Hematopoietic multipotent progenitor cell treated with erythropoietin and hydrocortisone succinate and interleukin-3 and kit ligand, for 17 days (in vitro differentiated cells): ENCODE data around the gene PRR14L.
"Not testable (repeated sequence)": the region's sequence is repeated elsewhere in the genome, so short reads cannot be mapped to it uniquely, and the experiment has no call there.

ENCODE experiments used
- DNase-seq: peaks from one replicate; pipeline ENCODE4 v3.0.0-alpha.2; 2015; ENCODE audit warnings: low spot score

PRR14L gene

DNA sequence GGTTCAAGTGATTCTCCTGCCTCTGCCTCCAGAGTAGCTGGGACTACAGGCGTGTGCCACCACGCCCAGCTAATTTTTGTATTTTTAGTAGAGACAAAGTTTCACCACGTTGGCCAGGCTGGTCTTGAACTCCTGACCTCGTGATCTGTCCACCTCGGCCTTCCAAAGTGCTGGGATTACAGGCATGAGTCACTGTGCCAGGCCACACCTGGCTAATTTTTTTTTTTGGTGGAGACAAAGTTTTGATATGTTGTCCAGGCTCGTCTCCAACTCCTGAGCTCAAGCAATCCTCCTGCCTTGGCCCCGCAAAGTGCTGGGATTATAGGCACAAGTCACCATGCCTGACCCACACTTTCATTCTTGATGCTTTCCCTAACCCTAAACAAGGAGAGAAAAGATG is 9.6 kb downstream of the PRR14L start:
- not testable (repeated sequence) for DNase-seq

DNA sequence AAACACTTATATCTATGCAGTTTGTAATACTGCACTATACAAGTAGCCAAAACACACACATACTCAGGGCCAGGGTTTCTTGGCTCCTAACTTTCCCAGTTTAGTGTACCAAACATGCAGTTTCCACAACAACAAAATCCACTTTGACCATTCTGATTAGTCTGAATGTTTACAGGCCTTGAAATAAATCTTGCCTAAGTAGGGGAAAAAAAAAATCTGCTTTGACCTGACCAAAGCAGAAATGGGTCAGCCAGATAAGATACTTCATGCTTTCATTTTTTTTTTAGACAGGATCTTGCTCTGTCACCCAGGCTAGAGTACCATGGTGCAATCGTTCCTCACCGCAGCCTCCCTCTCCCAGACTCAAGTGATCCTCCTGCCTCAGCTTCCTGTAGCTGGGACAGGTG is 10.1 kb downstream of the PRR14L start:
- DNase-seq: no peak

DNA sequence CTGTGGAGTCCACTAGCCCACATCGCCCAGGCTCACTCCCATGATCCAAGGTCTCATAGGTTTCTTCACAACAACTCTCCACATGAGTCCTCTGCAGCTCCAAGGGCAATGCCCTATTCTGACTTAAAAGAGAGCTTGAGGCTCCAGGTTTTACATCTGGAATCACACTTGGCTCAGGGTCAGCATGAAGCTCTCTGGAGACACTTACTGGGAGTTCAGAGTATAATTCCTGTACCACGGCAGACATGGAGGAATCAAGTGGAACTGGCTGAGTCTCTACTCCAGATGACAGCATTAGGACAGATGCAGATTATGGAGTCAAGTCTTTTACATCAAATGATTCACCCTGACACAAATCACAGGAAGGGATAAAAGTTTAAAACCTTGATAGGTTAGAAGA is 11.4 kb downstream of the PRR14L start:
- DNase-seq: no peak

DNA sequence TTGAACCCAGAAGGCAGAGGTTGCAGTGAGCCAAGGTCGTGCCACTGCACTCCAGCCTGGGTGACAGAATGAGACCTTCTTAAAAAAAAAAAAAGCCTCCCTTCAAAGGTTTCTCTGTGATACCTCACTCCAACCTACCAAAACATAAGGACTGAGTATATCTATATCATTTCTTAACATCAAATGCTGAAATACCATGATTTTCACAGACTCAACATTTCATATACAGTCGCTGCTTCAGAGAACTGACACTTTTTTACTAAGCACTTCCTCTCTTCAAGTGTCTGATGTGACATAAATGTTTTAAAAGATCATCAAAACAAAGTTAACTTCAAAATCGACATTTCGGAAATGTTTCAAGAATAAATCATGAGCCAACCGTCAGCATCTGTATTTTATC is 12.0 kb downstream of the PRR14L start:
- DNase-seq: no peak

DNA sequence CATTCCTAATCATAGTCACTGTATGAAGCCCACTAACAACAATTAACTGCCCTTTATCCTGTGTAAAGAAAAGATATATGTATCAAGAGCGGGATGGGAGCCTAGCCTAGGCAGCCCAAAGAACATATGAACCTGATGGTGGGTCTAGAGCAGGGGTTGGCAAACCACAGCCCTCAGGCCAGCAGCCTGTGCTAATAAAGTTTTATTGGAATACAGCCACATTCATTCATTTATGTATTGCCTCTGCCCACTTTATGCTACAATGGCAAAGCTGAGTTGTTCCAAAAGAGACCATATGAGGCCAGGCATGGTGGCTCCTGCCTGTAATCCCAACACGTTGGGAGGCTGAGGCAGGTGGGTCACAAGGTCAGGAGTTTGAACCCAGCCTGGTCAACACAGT is 13.5 kb downstream of the PRR14L start:
- no peak for DNase-seq

DNA sequence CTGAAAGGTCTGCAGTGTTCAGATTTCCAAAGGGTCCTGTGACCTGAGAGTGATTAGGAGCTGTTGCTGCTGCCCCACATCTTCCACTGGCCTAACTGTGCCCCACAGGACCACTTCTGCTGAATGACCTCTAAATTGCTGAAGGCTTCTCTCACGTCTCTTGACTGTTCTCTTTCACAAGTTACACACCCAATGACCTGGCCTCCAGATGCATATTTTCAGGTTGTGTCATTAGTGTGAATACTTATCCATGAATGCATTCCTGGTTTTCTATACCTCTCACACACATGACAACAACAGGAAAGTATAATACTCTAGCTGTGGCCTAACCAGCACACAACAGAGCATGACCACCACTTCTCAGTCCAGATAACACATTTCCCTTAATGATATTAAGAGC is 15.4 kb downstream of the PRR14L start:
- DNase-seq: no peak

DNA sequence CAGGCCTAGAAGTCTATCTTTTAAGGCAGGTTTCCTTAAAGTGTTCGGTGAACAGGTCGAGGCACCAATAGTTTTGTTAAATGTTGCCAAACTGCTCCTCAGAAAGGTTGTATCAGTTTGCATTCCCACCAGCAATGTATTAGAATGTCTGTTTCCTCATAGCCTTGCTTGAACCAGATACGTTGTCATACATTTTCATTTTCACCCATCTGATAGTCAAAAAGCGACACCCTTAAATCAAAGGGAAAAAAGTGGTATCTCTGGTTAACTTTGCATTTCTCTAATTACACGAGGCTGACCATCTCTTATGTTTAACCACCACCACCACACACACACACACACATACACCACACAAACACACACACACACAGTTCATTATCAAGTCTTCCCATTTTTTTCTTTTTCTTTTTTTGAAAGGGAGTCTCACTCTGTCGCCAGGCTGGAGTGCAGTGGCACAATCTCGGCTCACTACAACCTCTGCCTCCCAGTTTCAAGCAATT is 16.3 kb downstream of the PRR14L start:
- no peak for DNase-seq

DNA sequence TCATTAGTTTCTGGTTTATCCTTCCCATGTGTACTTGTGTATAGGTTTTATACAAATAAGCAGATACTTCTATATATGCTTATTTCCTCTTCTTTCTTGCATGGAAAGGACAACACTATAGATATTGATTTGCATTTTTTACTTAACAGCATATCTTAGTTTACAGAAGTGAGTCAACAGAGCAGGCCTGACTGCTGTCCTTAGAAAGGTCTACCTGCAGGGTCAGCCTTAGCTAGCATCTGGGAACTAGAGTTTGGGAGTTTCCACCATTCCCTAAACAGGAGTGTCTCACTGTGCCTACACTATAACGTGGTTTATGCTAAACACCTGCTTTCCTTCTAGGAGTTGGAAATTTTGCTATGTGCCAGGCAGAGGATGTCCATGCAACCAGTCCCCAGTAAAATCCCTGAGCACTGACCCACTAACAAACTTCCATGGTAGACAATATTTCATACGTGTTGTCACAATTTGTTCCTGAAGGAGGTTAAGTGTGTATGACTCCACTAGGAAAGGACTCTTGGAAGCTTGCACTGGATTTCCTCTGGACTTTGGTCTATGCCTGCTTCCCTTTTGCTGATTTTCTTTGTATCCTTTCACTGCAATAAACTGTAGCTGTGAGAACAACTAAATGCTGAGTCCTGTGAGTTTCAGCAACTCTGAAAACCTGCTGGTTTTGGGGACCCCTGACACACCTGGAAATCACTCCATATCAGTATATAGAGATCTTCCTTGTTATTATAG is 17.7 kb downstream of the PRR14L start:
- no peak for DNase-seq

DNA sequence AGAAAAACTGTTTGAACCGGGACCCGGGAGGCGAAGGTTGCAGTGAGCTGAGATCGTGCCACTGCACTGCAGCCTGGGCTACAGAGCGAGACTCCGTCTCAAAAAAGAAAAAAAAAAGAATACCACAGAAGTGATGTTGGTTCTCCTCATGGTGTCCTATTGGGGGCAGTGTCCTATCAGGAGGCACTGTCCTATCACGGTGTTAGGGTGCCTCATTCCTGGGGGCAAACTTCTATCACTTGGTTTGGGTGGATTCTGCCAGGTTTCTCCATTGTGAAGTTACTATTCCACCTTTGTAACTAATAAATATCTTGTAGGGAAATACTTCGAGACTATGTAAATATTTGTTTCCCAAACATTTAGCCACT is 19.6 kb downstream of the PRR14L start:
- DNase-seq: no peak

DNA sequence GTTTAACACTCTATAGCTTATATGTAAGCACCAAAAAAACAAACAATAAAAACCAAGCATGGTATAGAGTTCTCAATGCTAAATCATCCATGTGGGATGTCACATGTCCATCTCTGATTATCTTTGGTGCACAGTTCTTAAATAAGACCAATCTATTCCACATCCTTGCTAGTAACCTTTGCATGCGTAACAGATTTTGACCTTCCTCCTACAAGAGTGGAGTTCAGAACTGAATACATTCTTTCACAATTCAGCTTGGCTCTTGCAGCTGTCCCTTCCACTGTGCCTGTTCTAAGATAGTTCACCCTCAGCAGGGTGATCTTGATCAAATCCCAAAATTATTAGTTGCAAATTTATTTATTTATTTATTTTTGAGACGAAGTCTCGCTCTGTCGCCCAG is 21.1 kb downstream of the PRR14L start:
- no peak for DNase-seq

DNA sequence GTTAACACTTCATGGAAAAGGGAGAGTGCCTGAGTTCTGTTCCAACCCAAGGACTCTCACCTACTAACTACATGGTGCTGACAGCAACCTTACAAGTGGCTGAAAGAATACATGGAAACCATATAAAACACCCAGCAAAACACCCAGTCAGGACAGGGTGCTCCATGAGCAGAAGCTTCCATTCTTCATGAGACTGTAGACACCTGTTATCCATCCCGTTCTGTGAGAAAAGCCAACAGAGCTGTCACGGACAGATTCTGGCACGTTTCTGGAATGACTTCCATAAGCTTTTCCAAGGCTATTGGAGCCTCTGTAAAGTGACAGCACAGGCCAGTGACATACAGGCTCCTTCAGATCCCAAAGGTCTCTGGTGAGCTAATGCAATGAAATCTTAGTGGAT is 23.2 kb downstream of the PRR14L start:
- no peak for DNase-seq

DNA sequence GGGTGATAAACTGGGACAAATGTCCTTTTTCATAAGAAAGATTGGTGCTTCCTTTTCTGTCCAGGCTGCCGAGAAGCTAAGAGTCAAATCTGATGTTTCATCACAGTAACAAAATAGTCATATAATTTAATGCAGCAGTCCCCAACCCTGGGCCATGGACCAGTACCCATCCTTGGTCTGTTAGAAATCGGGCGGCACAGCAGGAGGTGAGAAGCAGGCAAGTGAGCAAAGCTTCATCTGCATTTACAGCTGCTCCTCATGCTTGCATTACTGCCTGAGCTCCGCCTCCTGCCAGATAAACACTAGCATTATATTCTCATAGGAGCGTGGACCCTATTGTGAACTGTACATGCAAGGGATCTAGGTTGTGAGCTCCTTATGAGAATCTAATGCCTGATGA is 26.2 kb downstream of the PRR14L start:
- no peak for DNase-seq

DNA sequence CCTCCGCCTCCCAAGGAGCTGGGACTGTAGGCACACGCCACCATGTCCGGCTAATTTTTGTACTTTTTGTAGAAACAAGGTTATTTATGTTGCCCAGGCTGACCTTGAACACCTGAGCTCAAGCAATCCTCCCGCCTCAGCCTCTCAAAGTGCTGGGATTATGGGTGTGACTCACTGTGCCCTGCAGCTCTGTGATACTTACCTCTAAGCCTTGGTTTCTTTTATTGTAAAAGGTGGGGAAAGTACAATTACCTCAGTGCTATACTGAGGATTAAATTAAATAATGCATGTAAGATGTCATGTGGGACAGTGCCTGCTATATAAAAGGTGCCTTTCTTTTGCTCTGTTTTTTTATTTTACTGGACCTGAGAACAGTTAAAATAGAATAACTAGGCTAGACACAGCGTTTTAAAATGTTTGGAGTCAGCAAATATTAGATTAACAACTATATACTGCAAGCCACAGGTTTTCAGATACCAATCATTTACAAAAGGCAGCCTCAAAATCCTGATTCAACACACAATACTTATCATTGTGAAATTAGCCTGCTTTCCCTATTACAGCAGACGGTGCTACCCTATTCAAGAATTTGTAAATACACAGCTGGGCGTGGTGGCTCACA is 30.0 kb downstream of the PRR14L start:
- DNase-seq: no peak

DNA sequence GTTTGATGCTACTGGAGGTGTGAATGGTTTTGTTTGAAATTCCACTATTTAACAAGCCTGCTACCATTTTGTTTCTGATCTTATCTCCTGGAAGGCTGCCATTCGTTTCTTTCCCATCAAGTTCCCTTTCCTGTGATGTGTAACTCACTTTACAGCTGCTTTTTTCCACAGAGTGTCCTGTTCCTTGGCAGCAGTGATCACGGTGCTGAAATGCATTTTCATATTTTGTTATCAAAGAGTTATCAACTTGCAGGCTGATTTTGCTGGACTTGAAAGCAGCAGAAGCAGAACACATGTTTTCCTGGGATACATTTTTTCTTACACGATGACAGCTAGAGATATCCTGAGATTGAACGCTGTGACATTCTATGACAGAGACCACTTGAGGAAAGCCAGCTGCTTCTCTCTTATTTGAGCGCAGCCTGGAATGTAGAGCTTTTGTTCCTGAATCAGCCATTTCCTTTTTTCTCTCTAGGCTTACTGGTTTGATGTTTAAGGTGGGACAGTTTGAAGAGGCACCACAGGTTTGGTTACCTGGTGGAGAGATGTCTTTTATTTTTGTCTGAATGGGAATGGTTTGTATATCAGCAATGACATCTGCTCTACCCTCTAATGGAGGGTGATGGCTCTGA is 34.7 kb downstream of the PRR14L start:
- no peak for DNase-seq

DNA sequence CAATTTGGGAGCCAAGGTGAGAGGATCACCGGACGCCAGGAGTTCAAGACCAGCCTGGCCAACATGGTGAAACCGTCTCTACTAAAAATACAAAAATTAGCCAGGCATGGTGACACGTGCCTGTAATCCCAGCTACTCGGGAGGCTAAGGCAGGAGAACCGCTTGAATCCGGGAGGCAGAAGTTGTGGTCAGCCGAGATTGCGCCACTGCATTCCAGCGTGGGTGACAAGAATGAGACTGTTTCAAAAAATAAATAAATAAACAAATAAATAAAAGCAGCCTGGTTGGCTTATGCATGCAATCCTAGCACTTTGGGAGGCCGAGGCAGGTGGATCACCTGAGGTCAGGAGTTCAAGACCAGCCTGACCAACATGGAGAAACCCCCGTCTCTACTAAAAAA is 38.7 kb downstream of the PRR14L start:
- not testable (repeated sequence) for DNase-seq

DNA sequence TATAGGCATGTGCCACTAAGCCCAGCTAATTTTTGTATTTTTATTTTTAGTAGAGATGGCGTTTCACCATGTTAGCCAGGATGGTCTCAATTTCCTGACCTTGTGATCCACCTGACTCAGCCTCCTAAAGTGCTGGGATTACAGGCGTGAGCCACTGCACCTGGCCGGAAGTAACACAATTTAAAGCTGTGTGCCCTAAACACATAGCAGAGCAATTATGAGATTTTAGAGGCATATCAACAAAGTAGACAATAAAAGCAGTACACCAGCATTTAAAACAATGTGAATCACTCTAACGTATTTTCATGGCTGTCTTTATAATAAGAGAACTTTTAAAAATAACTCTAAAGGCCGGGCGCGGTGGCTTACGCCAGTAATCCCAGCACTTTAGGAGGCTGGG is 42.4 kb downstream of the PRR14L start:
- no peak for DNase-seq

DNA sequence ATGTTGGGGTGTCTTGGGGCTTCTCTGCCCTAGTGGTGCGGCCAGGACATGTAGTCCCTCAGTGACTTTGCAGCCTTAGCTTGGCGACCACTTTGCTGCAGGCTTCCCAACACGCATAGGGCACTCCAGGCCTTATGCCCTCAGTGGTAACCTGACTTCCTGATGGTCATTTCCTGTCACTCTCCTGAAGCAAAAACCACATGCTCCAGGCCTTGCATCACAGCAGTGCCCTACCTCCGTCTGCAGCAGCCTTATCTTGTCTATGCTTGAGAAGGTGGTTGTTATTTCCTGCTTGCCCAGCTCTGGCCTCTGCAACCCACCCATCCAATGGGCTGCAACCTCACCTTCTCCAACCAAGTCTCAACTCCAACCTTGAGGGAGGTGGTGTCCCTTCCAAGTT is 54.5 kb downstream of the PRR14L start:
- DNase-seq: no peak

DNA sequence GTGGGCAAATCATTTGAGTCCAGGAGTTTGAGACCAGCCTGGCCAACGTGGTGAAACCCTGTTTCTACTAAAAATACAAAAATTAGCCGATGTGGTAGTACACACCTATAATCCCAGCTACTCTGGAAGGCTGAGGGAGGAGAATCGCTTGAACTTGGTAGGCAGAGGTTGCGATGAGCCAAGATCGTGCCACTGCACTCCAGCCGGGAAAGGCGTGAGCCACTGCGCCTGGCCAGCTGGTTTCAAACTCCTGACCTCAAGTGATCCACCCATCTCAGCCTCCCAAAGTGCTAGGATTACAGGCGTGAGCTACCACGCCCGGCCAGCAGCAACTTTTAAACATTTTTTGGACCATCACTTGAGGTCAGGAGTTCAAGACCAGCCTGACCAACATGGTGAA is 55.9 kb downstream of the PRR14L start:
- not testable (repeated sequence) for DNase-seq

DNA sequence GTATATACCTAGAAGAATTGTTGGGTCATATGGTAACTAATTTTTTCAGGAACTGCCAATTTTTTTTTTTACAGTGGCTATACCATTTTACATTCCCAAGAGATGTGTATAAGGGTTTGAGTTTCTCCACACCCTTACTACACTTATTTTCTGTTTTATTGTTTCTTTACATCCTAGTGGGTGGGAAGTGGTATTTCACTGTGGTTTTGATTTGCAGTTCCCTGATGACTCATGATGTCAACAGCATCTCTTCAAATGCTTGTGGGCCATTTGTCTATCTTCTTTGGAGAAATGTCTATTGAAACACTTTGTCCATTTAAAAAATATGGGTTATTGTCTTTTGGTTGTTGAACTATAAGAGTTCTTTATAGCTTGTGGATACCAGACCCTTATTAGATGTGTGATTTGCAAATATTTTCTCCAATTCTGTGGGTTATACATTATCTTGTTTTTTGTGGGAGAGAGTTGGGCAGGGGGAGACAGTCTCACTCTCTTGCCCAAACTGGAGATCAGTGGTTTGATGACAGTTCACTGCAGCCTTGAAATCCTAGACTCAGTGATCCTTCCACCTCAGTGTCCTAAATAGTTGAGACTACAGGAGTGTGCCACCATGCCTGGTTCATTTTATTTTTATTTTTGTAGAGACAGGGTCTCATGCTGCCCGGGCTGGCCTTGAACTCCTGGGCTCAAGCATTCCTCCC is 57.6 kb downstream of the PRR14L start:
- DNase-seq: no peak

DNA sequence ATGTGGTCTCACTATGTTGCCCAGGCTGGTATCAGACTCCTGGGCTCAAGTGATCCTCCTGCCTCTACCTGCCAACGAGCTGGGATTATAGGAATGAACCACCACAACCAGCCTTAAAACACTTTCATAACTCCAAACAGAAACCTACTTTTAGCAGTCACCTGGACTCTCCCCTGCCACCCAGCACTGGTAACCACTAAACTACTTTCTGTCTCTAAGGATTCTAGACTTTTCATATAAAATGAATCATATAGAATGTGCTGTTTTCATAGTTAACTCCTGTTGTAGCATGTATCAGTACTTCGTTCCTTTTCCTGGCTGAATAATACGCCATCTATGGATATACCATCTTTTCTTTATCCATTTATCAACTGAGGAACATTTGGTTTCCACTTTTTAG is 58.5 kb downstream of the PRR14L start:
- no peak for DNase-seq

DNA sequence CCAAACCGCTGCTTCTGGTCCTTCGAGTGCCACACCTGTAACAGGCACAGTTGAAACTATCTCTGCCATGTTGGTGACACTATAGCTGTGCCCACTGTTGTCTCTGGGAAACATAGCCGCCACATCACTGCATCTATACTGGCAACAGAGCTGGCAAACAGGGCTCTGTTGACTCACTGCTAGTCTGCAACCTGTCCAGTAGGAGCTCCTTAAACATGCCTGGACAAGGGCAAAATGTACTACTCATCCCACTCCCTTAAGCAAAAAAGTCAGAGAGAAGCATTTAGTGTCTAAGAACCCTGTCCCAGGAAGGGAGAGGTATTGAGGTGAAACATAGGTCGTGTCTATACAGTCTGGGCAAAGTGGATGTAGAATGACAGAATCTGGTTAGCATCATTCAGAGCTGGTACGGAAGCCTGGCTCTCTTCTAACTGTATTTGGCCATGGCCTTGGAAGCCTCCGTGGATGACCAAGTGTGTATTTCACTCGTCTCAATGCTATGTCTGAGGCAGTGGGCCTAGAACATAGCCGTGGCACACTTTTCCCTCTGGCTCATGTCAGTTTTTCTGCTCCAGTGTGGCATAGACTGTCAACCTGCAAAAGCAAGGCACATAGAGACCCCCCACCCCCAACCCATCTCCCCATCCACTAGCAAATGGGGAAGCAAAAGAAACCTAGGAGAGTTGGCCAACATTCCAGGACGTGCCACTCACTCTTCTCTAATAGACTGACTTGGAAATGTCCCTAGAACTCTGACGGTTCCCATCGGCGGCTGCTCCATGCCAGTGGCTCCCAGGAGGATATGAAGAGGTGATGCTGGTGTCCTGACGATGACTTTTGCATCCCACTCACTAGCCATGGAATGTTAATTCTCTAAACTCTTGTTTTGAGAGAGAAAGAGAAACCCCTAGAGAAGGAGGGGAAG is 66.5 kb downstream of the PRR14L start:
- DNase-seq: no peak

DNA sequence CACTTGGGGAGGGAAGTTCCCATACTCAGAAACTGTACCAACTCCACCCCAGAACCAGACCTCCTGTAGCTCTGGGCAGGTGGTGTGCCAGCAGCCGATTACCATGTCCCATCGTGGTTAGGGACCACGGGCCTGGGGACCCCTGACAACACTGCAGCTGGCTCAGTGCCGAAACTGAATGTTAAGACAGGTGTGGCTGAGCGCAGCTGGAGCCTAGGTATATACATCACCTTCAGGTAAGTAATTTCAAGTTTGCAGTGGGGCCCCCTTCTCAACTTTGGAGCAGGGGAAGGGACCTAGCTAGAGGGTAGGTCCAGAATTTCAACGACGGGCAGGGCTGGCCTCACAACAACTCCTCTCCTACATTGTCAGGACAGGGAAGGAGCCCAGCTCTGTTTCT is 67.2 kb downstream of the PRR14L start:
- no peak for DNase-seq
